HG03196 (cell line): ENCODE measurements around the gene CERS6.

Source experiments
- ATAC-seq: cut with Tn5 transposase; IDR thresholded peaks from one replicate; pipeline ENCODE4 v1.9.1; 2021; ENCODE audit not compliant: unreplicated experiment

Gene CERS6

DNA sequence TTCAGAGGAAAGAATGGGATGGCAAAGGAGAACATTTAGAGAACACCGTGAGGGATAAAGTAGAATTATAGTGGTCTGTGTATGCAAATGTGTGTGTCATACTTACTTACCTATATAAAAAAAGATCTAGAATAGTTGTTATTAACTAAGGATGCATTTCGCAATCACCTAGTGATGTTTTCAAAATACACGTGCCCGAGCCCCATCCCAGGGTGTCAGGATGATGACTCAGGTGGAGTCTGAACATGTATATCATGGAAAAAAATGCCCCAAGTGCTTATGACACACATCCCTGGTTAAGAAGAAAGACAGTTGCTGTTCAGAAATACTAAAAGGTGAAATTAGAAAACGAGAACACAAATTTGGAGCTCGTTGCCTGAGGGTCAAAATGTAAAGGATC, 109.0 kb downstream of the CERS6 start:
- ATAC-seq, result no peak

DNA sequence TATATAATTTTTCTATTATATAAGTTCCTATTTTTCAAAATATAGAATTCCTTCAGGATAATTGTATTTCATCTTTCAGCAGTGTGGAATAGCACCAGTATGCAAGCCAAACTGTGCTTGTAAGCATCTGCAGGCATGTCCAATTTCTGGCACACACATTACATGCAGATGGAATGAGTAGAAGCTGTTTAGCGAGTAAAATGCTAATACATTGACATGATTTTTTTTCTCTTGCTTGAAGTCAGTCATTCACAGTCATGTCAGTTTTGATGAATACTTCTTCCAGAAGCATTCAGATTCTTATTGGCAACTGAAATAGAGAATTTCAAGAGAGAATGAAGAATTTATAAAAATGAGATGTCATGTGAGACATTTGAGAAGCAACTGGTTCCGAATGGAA, 109.4 kb downstream of the CERS6 start:
- ATAC-seq, result no peak

DNA sequence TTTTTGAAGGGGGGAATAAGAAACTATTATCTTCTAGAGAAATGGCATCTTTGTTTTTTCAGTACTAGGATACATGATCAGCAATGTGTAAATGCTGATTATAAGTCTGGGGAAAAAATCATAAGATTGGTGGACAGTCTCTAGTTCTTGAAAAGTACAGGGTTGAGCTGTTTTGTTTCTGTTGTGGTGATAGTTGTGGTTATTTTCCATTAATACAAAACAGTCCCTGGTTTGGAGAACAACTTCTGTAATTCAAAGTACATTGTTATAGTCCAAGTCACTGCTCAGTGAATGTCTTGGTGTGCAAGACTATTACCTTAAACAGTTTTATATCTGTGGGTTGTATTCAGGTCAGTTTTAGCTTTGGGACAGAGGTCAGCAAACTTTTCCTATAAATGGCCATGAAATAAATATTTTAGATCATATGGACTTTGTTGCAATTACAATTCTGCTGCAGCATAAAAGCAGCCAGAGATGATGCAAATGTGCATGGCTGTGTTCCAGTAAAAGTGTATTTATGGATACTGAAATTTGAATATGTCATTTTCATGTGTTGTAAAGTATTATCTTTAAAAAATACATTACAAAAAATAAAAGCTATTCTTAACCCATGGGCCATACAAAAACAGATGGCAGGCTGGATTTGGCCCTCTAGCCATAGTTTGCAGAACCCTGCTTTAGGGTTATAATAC, 111.0 kb downstream of the CERS6 start:
- no peak for ATAC-seq

DNA sequence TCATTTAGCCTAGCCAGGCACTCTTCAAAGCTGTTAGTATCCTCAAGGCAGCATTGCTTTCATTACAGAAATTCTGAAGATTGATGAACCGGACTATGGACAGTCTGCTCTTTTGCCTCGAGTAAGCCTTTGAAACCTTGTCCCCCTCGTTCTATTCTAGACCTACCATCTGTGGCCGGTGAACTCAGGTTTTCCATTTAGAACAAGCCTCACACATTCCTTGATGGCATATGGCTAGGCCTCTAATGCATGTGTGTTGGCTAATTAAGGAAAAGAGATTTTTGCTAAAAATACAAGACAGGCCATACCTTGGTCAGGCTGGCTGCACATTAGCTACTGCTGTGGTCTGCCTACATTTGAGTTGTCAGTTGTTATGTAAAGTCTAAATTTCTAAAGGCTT, 111.8 kb downstream of the CERS6 start:
- no peak for ATAC-seq

DNA sequence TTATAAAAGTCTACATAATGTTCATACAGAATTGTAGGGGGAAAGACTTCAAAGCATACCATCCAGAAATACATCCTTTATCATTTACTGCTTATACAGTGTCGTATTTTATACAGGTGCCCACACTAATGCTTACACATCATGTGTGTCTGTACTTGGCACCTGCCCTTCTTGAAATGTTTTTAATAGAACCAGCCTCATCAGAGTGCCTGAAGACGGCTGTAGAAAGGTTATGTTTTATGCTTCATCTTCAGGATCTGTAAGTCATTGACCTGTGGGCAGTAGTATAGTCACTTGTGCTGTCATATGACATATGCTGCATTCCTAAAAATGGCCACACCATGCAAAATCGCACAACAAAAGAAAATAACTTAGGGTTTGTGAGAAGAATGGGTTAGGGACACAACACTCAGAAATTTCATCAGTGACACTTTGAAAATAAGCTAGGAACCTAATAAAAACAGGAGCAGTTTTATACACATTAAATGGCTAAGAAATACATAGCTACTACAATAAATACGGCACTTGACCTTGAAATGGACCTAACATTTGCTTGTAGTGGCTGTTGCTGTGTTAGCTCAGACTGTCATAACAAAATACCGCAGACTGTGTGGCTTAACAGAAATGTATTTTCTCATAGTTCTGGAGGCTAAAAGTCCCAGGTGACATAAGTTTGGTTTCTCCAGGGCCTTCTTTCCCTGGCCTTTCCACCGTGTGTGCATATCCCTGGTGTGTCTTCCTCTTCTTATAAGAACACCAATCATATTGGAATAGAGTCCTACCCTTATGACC, 112.6 kb downstream of the CERS6 start:
- ATAC-seq, result no peak

DNA sequence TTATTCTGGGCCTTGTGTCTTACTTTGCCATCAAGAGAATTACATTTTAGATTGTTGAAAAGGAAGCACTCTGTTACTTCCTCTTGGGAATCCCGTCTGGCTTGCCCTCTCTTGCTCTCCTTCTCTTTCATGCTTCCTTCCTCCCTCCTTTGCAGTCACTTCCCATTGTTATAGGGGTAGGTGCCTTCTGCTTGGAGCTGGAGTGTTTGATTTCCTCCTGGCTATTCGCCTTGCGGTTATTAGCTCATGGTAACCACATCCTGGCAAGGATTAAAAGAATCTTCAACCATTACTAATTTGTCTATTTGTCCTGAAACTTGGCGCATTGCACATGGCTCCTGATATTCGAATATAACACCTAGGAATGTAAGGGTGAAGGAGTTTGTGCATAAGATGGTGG, 115.0 kb downstream of the CERS6 start:
- ATAC-seq, result no peak

DNA sequence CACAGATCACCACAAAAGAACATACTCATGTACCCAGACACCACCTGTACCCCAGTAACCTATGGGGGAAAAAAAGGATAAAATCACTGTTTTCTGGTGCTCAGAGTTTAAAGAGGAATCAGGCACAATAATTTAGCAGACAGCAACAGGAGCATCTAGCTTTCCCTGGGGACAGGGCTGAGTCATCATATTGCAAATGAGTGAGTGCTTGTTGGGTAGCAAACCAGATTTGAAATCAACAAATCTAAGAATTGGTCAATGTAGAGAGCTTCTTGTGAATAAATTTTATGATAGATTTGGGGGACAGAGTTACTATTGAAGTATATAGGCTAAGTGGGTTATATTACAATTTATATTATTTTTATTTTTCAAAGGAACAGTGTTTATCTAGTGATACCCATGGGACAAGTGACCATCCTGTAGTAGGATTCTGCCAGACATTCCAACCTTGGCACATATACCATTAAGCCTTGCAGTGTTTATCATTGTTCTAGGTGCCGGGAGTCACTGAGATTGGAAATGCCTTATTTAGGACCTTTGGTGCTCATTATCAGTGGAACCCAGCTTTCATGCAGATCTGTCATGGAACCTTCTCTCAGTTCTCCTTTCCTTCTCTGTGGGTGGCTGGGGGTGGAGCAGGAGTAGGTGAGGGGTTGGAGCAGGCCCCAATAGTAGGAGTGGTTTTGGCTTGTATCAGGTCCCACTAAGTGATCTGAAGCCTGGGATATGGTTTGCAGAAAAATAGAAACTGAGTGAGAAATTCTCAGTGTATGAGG, 117.2 kb downstream of the CERS6 start:
- ATAC-seq, result no peak

DNA sequence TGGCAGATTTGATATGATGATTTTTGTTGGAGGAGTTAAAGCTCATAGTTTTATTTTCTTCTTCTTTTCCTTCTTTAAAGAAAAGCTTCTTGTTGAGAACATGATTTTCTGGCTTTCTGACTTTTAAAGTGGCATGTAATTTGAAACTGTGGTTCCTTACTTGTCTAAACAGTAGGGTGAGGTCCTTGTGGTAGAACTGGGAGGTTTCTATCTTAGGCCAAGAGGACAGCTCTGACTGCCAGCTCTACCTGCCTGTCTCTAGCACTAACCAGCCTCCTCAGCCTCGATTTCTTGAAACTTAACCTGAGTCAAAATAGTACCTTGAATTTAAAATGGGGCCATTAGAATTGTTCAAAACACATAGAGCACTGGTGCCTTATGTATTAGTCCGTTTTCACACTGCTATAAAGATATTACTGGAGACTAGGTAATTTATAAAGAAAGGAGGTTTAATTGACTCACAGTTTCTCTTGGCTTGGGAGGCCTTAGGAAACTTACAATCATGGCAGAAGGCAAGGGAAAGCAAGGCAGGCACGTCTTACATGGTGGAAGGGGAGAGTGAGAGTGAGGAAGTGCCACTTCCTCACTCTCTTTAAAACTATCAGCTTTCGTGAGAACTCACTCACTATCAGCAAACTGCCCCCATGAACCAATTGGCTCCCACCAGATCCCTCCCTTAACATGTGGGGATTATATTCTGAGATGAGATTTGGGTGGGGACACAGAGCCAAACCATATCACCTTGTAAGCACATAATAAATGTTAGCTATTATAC, 119.0 kb downstream of the CERS6 start:
- no peak for ATAC-seq

DNA sequence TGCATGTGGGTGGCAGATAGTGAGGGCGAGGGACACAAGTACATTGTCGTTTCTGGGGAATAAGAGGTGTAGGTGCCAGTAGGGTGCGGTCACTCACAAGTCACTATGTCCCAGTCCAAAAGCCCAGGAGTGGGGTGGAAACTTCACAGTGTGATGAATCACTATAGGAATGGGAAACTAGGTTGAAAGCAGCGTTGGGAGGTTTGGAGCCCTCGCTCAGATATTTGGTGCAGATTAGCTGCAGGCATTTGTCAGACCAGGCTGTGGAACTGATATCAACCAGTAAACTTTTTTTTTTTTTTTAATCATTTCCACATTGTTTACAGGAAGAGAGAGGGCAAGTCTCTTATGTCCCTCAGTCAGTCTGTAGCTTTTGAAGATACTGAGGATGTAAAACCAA, 121.8 kb downstream of the CERS6 start:
- ATAC-seq, result no peak

DNA sequence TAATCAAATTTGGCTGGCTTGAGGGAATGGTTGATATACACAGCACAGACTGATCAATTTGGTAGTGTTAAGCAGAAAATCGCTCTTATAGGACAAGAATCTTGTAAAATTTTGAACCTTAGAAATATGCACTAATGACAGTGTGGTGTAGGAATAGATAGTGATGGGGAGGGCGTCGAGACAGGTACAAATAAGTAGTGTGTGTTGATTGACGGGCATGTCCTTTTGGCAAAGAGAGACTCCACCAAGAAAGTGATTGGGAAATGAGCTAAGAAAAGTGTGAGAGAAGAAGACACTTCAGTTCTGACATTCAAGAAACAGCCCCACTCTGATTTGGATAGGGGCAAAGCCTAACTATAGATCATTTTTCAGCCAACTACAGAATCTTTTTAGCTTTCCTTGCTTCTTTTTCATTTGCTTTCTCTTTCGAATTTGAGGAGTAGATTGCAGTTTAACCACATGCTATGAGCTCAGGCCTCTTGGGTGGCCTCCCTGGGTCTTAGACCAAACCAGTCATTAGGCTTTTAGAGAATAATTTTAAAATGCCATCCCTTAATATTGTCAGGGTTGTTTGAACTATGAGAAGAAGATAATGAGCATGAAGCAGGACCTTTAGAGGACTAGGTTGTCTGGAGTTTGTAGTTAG, 127.1 kb downstream of the CERS6 start:
- peak; percentile 46 for ATAC-seq

DNA sequence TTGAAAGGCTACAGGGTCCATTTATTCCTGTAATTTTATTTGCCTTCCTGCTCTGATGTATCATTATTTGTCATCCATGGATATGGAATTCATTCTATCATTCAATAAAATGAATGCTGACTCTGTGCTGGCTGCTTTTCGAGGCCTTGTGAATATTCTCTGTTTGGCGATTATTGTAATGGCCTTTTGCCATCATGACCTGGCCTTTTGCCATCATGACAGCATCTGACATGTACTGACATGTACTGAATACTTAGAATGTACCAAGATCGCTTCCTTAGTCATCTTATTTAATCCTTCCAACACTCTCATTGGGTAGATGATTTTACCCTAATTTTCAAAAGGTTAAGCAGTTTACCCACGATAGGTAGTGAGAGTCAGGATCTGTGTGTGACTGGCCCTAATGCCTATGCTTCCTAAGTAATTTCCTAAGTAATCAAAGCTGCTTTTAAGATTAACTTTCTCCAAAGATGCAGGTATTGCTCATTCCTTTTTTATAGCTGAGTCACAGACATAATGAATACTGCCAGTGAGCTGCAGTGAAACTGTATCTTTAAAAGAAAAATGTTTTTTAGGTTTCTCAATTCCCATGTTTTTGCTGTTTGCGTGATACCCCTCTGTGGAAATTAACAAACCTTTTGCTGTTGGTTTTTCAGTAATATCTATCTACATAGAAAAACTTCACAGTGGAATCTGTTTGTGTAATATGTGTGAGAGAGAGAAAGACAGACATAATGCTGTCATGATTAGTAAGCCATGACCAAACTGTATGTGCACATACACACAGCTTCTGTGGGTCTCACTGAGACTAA, 127.8 kb downstream of the CERS6 start:
- ATAC-seq, result no peak

DNA sequence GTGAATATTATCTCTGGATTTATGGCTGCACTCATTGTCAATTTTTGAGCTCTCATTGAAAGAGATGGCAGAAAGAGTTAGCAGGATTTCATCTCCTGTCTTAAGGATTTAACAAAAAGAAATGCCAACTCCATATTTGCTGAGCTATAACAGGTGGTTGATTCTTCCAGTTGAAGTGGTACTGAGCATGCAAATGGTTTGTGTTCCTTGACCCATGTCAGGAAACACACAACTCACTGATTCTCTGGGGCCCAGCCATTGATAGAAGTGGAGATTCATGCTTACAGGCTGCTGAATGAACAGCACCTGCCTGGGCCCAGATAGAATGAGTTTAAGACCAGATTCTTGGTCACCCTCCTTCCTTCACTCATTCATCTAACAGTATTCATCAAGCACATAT, 128.8 kb downstream of the CERS6 start:
- no peak for ATAC-seq

DNA sequence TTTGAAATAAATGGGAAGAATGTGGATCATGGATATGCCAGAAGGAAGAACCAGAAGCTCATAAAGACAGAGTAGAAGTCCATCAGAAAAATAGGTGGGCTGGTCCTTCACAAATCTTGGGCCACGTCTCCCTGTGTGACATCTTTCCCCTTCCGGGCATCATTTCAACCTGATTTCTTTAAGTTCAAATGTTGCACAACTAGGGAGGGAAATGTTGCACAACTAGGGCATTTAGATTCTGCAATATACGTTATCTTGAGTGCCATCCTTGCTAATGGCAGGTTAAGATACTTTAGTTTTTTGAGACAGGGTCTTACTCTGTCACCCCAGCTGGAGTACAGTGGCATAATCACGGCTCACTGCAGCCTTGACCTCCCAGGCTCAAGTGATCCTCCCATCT, 129.6 kb downstream of the CERS6 start:
- no peak for ATAC-seq

DNA sequence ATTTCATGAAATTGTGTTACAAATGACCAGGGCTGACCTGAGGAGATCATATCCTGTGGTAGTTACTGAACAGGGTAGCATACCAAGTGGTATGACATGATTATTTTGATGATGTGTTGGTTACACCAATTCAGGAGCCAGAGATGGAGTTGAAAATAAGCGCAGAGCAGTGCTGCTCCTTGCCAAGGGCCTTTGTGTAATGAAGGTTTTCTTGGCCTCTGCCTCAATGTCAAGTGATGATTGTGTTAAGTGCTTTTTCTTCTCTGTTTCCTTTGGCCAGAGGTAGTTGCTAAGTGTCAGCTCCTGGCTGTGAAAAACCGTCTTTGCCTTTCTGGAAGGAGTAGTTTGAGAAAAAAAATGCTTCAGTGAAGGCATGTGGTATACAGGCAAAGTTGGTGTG, 131.2 kb downstream of the CERS6 start:
- no peak for ATAC-seq

DNA sequence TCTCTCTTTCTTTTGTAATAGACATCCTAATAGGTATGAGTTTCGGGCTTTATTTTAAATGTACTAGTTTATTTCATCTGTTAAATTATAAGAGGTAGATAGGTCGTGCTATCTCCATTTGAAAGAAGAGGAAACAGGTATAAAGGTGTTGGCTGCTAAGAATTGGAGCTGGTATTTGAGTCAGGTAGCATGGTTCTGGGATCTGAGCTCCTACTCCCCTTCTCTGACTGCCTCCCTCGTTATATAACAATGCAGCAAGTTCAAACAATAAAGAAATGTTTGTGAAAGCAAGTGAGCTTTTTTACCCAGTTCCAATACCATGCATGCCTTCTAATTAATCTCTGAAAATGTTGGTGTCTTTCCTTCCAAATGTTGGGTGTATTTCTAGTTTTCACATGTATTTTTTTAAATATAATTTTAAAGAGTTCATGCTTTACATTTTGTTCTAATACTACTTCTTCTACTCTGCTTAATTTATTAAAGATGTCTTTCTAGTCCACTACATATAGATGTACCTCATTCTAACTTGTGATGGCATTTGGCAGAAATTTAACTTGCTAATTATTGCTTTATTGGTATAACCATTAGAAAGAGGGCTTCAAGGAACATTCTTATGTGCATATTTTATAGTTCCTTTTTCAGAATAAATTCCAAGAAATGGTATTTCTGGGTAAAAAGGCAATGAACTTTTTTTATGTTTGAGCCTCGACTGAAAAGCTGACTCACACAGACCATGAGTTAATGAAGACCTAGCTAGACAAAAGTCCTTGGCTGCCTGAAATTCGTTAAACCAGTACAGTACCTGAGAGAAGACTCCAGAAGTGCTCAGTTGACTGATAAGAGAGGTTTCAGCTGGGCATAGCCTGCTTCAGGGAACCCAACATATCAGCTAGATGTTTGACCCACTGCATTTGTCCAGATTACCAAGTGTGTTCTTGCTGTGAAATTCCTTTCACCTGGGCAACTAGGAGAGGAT, 133.5 kb downstream of the CERS6 start:
- no peak for ATAC-seq

DNA sequence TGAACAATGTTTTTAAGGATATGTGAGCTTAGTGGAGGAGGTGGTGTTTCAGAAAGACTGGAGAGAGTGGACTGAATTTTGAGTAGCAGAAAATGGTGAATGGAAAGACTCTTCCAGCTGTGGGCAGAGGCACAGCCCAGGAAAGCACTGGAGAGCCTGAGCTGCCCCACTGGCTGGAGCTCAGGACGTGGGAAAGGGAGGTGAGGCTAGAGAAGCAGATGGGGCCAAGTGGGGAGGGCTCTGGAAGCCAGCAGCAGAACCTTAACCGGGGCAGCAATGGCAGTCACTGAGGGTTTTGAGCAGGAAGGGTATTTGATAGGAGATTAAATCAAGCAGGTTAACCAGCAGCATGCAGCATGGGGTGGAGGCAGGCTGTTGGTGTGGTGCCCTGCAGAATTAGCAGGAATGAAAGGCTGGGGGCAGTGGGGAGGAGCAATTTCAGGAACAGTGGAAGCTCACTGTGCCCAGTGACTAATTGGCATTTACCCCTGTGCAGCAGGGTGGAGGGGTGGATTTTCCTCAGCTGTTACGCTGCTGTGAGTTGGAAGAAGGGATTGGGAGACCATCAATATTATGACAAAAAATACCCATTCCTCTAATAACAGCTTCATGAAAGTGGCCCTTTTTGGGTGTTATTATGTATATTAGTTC, 136.2 kb downstream of the CERS6 start:
- no peak for ATAC-seq

DNA sequence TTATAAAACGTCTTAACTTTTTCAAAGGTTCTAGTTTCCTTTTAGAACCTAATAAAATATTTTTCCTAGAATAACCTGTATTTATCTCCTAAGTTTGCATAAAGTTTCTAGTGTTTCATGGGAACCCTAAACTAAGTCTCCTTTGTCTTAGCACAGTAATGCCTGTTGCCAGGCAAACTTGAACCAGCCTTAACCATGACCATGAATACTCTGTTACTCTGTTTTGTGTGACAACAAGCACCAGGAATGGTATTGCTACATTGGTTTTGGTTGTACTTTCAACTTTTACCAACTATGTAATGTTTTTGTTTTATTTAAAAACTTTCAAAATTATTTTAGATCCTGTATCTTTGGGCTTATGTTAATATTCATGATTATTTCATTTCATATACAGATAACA, 137.6 kb downstream of the CERS6 start:
- no peak for ATAC-seq

DNA sequence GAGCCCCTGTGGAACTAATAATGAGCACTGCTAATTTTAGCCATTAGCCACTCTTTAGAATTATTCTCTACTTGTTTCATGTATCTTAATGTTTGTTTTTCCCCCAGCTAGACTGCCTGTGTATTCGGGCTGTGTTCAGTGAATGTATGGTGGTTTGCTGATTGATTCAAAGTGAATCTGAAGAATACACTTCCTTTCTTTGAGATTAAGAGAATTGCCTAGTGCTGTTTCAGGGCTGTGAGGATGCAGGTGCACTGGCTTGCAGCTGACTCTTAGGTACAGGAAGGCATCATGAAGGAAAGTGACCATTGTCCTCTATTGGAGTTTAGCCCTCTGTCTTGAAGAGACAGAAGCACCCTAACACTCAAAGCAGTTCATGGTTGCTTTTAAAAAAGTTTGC, 138.7 kb downstream of the CERS6 start:
- ATAC-seq, result peak; percentile 74
